ENCODE results near the gene CHRDL2. TPM values are rescaled to one million over a fixed set of nuclear protein-coding genes. Genes with fewer than 3 reads are reported as not detected.

Gene CHRDL2
- total RNA-seq, 1 experiment from 2014 or later = 0.39 TPM

- Mint-ChIP-seq H3K4me1 (peaks cover 8 to 13% of the 10 kb centered on the region in 2 experiments), H3K9me3 (peaks cover 7 to 9% of the 10 kb centered on the region in 2 experiments; a peak in 3 of 5 replicates), H3K27me3 (ENCODE audit: low read depth) (no peaks in the 10 kb centered on the region), H3K36me3 (ENCODE audit: insufficient read depth in 1 of 3, low read depth in 3 of 3) (peaks cover 0 to 5% (median 5%) of the 10 kb centered on the region in 3 experiments; a peak in 5 of 7 replicates), H3K27ac (peak overlapping the region in 2 of 3 experiments; percentile 49 to 90; a peak in 1 of 7 replicates), H3K4me3 (no peak overlapping the region)
- no peak for TF ChIP-seq CTCF (conservative IDR thresholded peaks at IDR 0.05)
- Histone ChIP-seq H2AK5ac (ENCODE audit: insufficient read length, low read length) (no peak overlapping the region), H3K79me1 (ENCODE audit: insufficient read depth, low read depth, low read length, poor library complexity, severe bottlenecking) (no peaks in the 10 kb centered on the region), H3K79me2 (ENCODE audit: insufficient read depth, low read length) (no peaks in the 10 kb centered on the region), H4K91ac (ENCODE audit: insufficient read length, low read depth, low read length) (no peak overlapping the region), H2BK20ac (ENCODE audit: low read depth, low read length, poor library complexity, severe bottlenecking) (no peak overlapping the region), H4K5ac (ENCODE audit: insufficient read length, low read depth, low read length) (no peak overlapping the region), H3K56ac (ENCODE audit: insufficient read length, low read depth, low read length) (no peak overlapping the region), H2BK5ac (ENCODE audit: insufficient read length, low read length) (no peak overlapping the region), H2BK12ac (ENCODE audit: insufficient read length, low read depth, low read length) (no peak overlapping the region), H3T11ph (ENCODE audit: low read length) (no peak overlapping the region), H2BK120ac (ENCODE audit: low read depth, low read length, poor library complexity, severe bottlenecking) (no peak overlapping the region), H3K27ac (ENCODE audit: insufficient read length, low read depth, low read length) (no peak overlapping the region), H3K9ac (ENCODE audit: extremely low read depth, insufficient read length, low read length) (no peak overlapping the region), H3K23me2 (ENCODE audit: insufficient read length, low read depth, low read length, poor library complexity, severe bottlenecking) (no peaks in the 10 kb centered on the region), H3K14ac (ENCODE audit: insufficient read depth, low read length) (no peak overlapping the region), H3K4me2 (ENCODE audit: insufficient read depth, insufficient read length, low read length) (no peak overlapping the region), H3K4me1 (ENCODE audit: insufficient read depth, low read length) (no peaks in the 10 kb centered on the region), H3K18ac (ENCODE audit: insufficient read length, low read depth, low read length) (no peak overlapping the region), H3K27me3 (ENCODE audit: insufficient read depth, low read length) (no peaks in the 10 kb centered on the region), H2AFZ (ENCODE audit: low read length) (no peak overlapping the region), H4K20me1 (ENCODE audit: control insufficient read depth, insufficient read depth, insufficient read length) (no peaks in the 10 kb centered on the region), H3K4ac (ENCODE audit: low read depth, low read length) (no peak overlapping the region), H3K23ac (ENCODE audit: insufficient read length, low read depth, low read length) (no peak overlapping the region), H3K9me3 (ENCODE audit: control insufficient read depth, low read depth, low read length) (no peaks in the 10 kb centered on the region), H4K8ac (replicated peaks; ENCODE audit: insufficient read length, low read depth, low read length) (no peak overlapping the region), H2BK15ac (ENCODE audit: low read depth, low read length) (no peak overlapping the region)
- no CpG with 5 or more reads among the region's 4 CpGs for WGBS (ENCODE audit: extremely low coverage, insufficient read length, low lambda C conversion rate)
- no peak for DNase-seq
These were observed 58.8 kb downstream of the CHRDL2 start for GRCh38 chr11:74672332-74672955.
